DOHH2 (cell line): Measurements from ENCODE around the gene SNRPD2.

Source experiments
- EZH2phosphoT487 ChIP-seq: fragments of 200-600 bp; sonication (generic); IDR thresholded peaks from 2 replicates; pipeline ENCODE4 v1.6.1; 2017; ENCODE audit warnings: borderline replicate concordance, mild to moderate bottlenecking, antibody characterized with exemption, low read length, moderate library complexity, mixed read lengths
- TF ChIP-seq, protein P1 (sequence below): fragments of 200-600 bp; sonication (generic); IDR thresholded peaks from one replicate; pipeline ENCODE4 v1.5.1; 2014; ENCODE audit warnings: antibody characterized with exemption, mild to moderate bottlenecking, low read depth, low read length; ENCODE audit not compliant: poor library complexity, severe bottlenecking

DNA sequence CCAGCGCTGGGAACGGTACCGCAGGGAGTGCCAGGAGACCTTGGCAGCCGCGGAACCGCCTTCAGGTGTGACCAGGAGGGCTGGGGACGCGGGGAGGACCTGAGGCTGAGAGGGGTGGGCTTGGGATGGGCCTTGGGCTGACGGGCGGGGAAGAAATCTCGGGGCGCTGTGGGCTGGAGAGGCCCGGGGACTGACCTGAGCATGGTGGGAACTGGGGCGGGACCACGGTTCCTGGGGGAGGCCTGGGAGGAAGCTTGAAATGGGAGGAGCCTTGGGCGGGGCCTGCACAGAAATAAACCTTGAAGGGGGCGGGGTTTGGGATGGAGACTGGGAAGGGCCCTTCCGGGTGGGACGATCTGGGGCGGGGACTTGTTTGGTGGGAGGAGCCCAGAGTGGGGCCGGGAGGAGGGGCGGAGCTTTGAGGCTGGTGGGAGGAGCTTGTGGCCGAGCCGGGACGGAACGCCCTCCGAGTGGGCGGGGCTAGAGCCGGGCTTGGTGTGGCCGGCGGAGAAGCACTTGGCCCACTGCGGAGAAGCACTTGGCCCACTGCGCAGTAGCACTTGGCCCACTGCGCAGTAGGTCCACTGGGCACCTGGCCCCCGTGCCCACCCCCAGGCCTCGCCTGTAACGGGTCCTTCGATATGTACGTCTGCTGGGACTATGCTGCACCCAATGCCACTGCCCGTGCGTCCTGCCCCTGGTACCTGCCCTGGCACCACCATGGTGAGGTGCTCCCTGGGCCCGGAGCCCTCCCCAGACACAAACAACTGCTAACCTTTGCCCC lies 20.9 kb downstream of the SNRPD2 start:
- TF ChIP-seq, protein P1, sequence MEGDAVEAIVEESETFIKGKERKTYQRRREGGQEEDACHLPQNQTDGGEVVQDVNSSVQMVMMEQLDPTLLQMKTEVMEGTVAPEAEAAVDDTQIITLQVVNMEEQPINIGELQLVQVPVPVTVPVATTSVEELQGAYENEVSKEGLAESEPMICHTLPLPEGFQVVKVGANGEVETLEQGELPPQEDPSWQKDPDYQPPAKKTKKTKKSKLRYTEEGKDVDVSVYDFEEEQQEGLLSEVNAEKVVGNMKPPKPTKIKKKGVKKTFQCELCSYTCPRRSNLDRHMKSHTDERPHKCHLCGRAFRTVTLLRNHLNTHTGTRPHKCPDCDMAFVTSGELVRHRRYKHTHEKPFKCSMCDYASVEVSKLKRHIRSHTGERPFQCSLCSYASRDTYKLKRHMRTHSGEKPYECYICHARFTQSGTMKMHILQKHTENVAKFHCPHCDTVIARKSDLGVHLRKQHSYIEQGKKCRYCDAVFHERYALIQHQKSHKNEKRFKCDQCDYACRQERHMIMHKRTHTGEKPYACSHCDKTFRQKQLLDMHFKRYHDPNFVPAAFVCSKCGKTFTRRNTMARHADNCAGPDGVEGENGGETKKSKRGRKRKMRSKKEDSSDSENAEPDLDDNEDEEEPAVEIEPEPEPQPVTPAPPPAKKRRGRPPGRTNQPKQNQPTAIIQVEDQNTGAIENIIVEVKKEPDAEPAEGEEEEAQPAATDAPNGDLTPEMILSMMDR, result no peak
- TF ChIP-seq EZH2phosphoT487, result no peak
